ENCODE results near the gene KDM5C. TPM values are rescaled to one million over a fixed set of nuclear protein-coding genes. Genes with fewer than 3 reads are reported as not detected.

KDM5C gene
- total and polyA plus RNA-seq, 2 donors (not counting 1 experiment from before 2014, with no cell fraction given): 30.5 to 83.6 TPM

GRCh38 chrX:53186351-53186750 is 38.7 kb downstream of the KDM5C start:
- no peaks in the 10 kb centered on the region for H3K4me1 ChIP-seq (ENCODE audit: control insufficient read depth, extremely low read depth, insufficient read depth, low read length)
- H3K27me3 ChIP-seq (ENCODE audit: control insufficient read depth, insufficient read depth, low read length): no peaks in the 10 kb centered on the region
- H3K27ac ChIP-seq (ENCODE audit: insufficient read depth, low read length): no peak overlapping the region
- no peaks in the 10 kb centered on the region for H3K36me3 ChIP-seq (ENCODE audit: control insufficient read depth, insufficient read depth, low read length)
- TF ChIP-seq CTCF (conservative IDR thresholded peaks at IDR 0.05 in 1 of 2, IDR thresholded peaks at IDR 0.05 in 1 of 2; ENCODE audit: low read depth in 1 of 2, low read length in 2 of 2): no peak
- no peak for TF ChIP-seq EZH2 (IDR thresholded peaks at IDR 0.05; ENCODE audit: low read length, missing control alignments)
- H3K79me2 ChIP-seq (ENCODE audit: control insufficient read depth, insufficient read depth, low read length): no peaks in the 10 kb centered on the region
- no peak overlapping the region for H3K4me3 ChIP-seq (replicated peaks in 1 of 4; ENCODE audit: control extremely low read depth in 1 of 4, insufficient read depth in 1 of 4, low read depth in 3 of 4, low read length in 4 of 4)
- H2AFZ ChIP-seq (ENCODE audit: low read length): no peak overlapping the region
- H3K4me2 ChIP-seq (ENCODE audit: extremely low read depth, insufficient read depth, low read length): no peak overlapping the region
- no peaks in the 10 kb centered on the region for H3K9me3 ChIP-seq (ENCODE audit: control insufficient read depth, insufficient read depth, low read depth, low read length)
- H3K9ac ChIP-seq (ENCODE audit: insufficient read depth, low read length): no peak overlapping the region
- peak in 1 of 2 donors; percentile 70 for DNase-seq (ENCODE audit: low read depth in 2 of 2)
- H4K20me1 ChIP-seq (ENCODE audit: control insufficient read depth, extremely low read depth, insufficient read depth, low read length): no peaks in the 10 kb centered on the region

- Histone ChIP-seq H3K9me3 (ENCODE audit: control insufficient read depth, insufficient read depth, low read depth, low read length) (no peaks in the 10 kb centered on the region), H3K4me2 (ENCODE audit: extremely low read depth, insufficient read depth, low read length) (no peak overlapping the region), H4K20me1 (ENCODE audit: control insufficient read depth, extremely low read depth, insufficient read depth, low read length) (no peaks in the 10 kb centered on the region), H3K4me3 (replicated peaks in 1 of 4; ENCODE audit: control extremely low read depth in 1 of 4, insufficient read depth in 1 of 4, low read depth in 3 of 4, low read length in 4 of 4) (no peak overlapping the region), H3K27me3 (ENCODE audit: control insufficient read depth, insufficient read depth, low read length) (no peaks in the 10 kb centered on the region), H3K9ac (ENCODE audit: insufficient read depth, low read length) (no peak overlapping the region), H2AFZ (ENCODE audit: low read length) (no peak overlapping the region), H3K27ac (ENCODE audit: insufficient read depth, low read length) (no peak overlapping the region), H3K4me1 (ENCODE audit: control insufficient read depth, extremely low read depth, insufficient read depth, low read length) (no peaks in the 10 kb centered on the region), H3K36me3 (ENCODE audit: control insufficient read depth, insufficient read depth, low read length) (no peaks in the 10 kb centered on the region), H3K79me2 (ENCODE audit: control insufficient read depth, insufficient read depth, low read length) (no peaks in the 10 kb centered on the region)
- no peak for TF ChIP-seq EZH2 (IDR thresholded peaks at IDR 0.05; ENCODE audit: low read length, missing control alignments)
- no peak for TF ChIP-seq CTCF (conservative IDR thresholded peaks at IDR 0.05 in 1 of 2, IDR thresholded peaks at IDR 0.05 in 1 of 2; ENCODE audit: low read depth in 1 of 2, low read length in 2 of 2)
- peak; percentile 2 to 76 for DNase-seq (ENCODE audit: low read depth in 2 of 2)
These were observed 40.2 kb downstream of the KDM5C start for GRCh38 chrX:53184836-53185235.

- Histone ChIP-seq H3K36me3 (ENCODE audit: control insufficient read depth, insufficient read depth, low read length) (no peaks in the 10 kb centered on the region), H3K27ac (ENCODE audit: insufficient read depth, low read length) (no peak overlapping the region), H3K4me3 (replicated peaks in 1 of 4; ENCODE audit: control extremely low read depth in 1 of 4, insufficient read depth in 1 of 4, low read depth in 3 of 4, low read length in 4 of 4) (no peak overlapping the region), H3K4me2 (ENCODE audit: extremely low read depth, insufficient read depth, low read length) (no peak overlapping the region), H3K9me3 (ENCODE audit: control insufficient read depth, insufficient read depth, low read depth, low read length) (no peaks in the 10 kb centered on the region), H3K9ac (ENCODE audit: insufficient read depth, low read length) (no peak overlapping the region), H3K79me2 (ENCODE audit: control insufficient read depth, insufficient read depth, low read length) (no peaks in the 10 kb centered on the region), H2AFZ (ENCODE audit: low read length) (no peak overlapping the region), H4K20me1 (ENCODE audit: control insufficient read depth, extremely low read depth, insufficient read depth, low read length) (no peaks in the 10 kb centered on the region), H3K27me3 (ENCODE audit: control insufficient read depth, insufficient read depth, low read length) (no peaks in the 10 kb centered on the region), H3K4me1 (ENCODE audit: control insufficient read depth, extremely low read depth, insufficient read depth, low read length) (no peaks in the 10 kb centered on the region)
- DNase-seq (ENCODE audit: low read depth in 2 of 2): no peak
- TF ChIP-seq CTCF (conservative IDR thresholded peaks at IDR 0.05 in 1 of 2, IDR thresholded peaks at IDR 0.05 in 1 of 2; ENCODE audit: low read depth in 1 of 2, low read length in 2 of 2): no peak
- TF ChIP-seq EZH2 (IDR thresholded peaks at IDR 0.05; ENCODE audit: low read length, missing control alignments): no peak
These were observed 53.7 kb downstream of the KDM5C start for GRCh38 chrX:53171356-53171755.

Data from fibroblast of lung (primary cell).